ENCODE measurements around the gene AFG3L2.

DNA sequence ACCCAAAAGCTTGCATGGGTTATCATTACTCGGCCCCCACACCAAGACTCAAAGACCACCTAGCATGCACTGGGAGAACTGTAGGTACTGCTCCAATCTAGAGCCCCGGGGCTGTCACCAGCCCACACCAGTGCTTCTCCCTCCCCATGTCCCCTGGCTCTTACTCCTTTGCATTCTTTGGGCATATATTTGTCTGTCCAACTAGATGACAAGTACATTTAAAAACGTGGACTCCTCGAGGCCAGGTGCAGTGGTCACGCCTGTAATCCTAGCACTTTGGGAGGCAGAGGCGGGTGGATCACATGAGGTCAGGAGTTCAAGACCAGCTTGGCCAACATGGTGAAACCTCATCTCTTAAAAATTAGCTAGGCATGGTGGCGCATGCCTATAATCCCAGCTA lies 7.8 kb downstream of the AFG3L2 start:
- TF ChIP-seq, protein P1, sequence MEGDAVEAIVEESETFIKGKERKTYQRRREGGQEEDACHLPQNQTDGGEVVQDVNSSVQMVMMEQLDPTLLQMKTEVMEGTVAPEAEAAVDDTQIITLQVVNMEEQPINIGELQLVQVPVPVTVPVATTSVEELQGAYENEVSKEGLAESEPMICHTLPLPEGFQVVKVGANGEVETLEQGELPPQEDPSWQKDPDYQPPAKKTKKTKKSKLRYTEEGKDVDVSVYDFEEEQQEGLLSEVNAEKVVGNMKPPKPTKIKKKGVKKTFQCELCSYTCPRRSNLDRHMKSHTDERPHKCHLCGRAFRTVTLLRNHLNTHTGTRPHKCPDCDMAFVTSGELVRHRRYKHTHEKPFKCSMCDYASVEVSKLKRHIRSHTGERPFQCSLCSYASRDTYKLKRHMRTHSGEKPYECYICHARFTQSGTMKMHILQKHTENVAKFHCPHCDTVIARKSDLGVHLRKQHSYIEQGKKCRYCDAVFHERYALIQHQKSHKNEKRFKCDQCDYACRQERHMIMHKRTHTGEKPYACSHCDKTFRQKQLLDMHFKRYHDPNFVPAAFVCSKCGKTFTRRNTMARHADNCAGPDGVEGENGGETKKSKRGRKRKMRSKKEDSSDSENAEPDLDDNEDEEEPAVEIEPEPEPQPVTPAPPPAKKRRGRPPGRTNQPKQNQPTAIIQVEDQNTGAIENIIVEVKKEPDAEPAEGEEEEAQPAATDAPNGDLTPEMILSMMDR (IDR thresholded peaks at IDR 0.05), result no peak
- TF ChIP-seq POLR2AphosphoS5 (IDR thresholded peaks at IDR 0.05), result no peak
- no peak for TF ChIP-seq POLR2A (IDR thresholded peaks at IDR 0.05)
- TF ChIP-seq EP300 (IDR thresholded peaks at IDR 0.05), result no peak
